Stimulated activated CD4-positive, alpha-beta T cell treated with anti-CD3 and anti-CD28 coated beads, Interleukin-15, amount 100 ng/mL, for 24 hours (primary cell): ENCODE results near the gene TSTD2.

Experiments used
- DNase-seq: peaks from one replicate; pipeline ENCODE4 v3.0.0-alpha.2; 2020

The TSTD2 gene

GRCh38 chr9:97632985-97633858 lies at the start of gene TSTD2, which contains the start of gene NCBP1:
TSTD2 (minus strand) TSS chr9:97633368; CDS start chr9:97627562, 5,806 bp downstream.
NCBP1 (plus strand) TSS chr9:97633821; CDS start chr9:97633882, 61 bp downstream.
- DNase-seq, result peak; percentile 97

- no peak for DNase-seq
Measured at GRCh38 chr9:97682242-97682641, 49.1 kb upstream of the TSTD2 start.

GRCh38 chr9:97675655-97676054 lies 42.5 kb upstream of the TSTD2 start:
- no peak for DNase-seq

GRCh38 chr9:97673922-97674321 lies 40.8 kb upstream of the TSTD2 start:
- no peak for DNase-seq

- no peak for DNase-seq
Measured at GRCh38 chr9:97672403-97672802, 39.2 kb upstream of the TSTD2 start.

- DNase-seq, result no peak
Measured at GRCh38 chr9:97670586-97670985, 37.4 kb upstream of the TSTD2 start.

- peak; percentile 50 for DNase-seq
Measured at GRCh38 chr9:97668485-97668884, 35.3 kb upstream of the TSTD2 start.

GRCh38 chr9:97666907-97667686 lies 33.9 kb upstream of the TSTD2 start:
- no peak for DNase-seq

- no peak for DNase-seq
Measured at GRCh38 chr9:97665742-97666141, 32.6 kb upstream of the TSTD2 start.

GRCh38 chr9:97660847-97661246 lies 27.7 kb upstream of the TSTD2 start:
- DNase-seq, result no peak

- DNase-seq, result no peak
Measured at GRCh38 chr9:97660340-97660739, 27.2 kb upstream of the TSTD2 start.

- no peak for DNase-seq
Measured at GRCh38 chr9:97659771-97660170, 26.6 kb upstream of the TSTD2 start.

- no peak for DNase-seq
Measured at GRCh38 chr9:97658707-97659106, 25.5 kb upstream of the TSTD2 start.

- DNase-seq, result no peak
Measured at GRCh38 chr9:97651646-97652045, 18.5 kb upstream of the TSTD2 start.

GRCh38 chr9:97647996-97648395 lies 14.8 kb upstream of the TSTD2 start:
- no peak for DNase-seq

GRCh38 chr9:97645720-97646119 lies 12.6 kb upstream of the TSTD2 start:
- no peak for DNase-seq

GRCh38 chr9:97640325-97640724 lies 7.2 kb upstream of the TSTD2 start:
- DNase-seq, result no peak

GRCh38 chr9:97638666-97639065 lies 5.5 kb upstream of the TSTD2 start:
- DNase-seq, result no peak

- no peak for DNase-seq
Measured at GRCh38 chr9:97636903-97637302, 3.7 kb upstream of the TSTD2 start.

- no peak for DNase-seq
Measured at GRCh38 chr9:97635026-97635425, 1.9 kb upstream of the TSTD2 start.

- no peak for DNase-seq
Measured at GRCh38 chr9:97633859-97634490, 807 bp upstream of the TSTD2 start.

- peak; percentile 46 for DNase-seq
Measured at GRCh38 chr9:97632248-97632984, 752 bp downstream of the TSTD2 start.

GRCh38 chr9:97630591-97630990 lies 2.6 kb downstream of the TSTD2 start:
- no peak for DNase-seq
